Parathyroid adenoma (tissue), 2 donors: ENCODE data around the gene MAN2A2.

Source experiments
- H2AFZ ChIP-seq: fragments of 300-600 bp; sonication (generic); one replicate; pipeline ENCODE4 v1.7.0; 2017; ENCODE audit warnings: antibody characterized with exemption, mild to moderate bottlenecking
- H3K27ac ChIP-seq: fragments of 300-600 bp; sonication (generic); one replicate; pipeline ENCODE4 v1.7.0; 2017
- H3K27me3 ChIP-seq: fragments of 300-600 bp; sonication (generic); one replicate; pipeline ENCODE4 v1.7.0; 2017; ENCODE audit warnings: low read length; ENCODE audit not compliant: control insufficient read depth, insufficient read depth
- H3K36me3 ChIP-seq: fragments of 300-600 bp; sonication (generic); one replicate; pipeline ENCODE4 v1.7.0; 2017; ENCODE audit warnings: low read length; ENCODE audit not compliant: control insufficient read depth, insufficient read depth
- H3K4me1 ChIP-seq: fragments of 300-600 bp; sonication (generic); one replicate; pipeline ENCODE4 v1.7.0; 2017; ENCODE audit warnings: control low read depth
- H3K4me2 ChIP-seq: fragments of 300-600 bp; sonication (generic); one replicate; pipeline ENCODE4 v1.7.0; 2017; ENCODE audit warnings: low read length
- H3K4me3 ChIP-seq: fragments of 300-600 bp; sonication (generic); one replicate; pipeline ENCODE4 v1.7.0; 2017; ENCODE audit warnings: low read depth, low read length
- H3K79me2 ChIP-seq: fragments of 300-600 bp; sonication (generic); one replicate; pipeline ENCODE4 v1.7.0; 2017; ENCODE audit warnings: control low read depth
- H3K9ac ChIP-seq: fragments of 300-600 bp; sonication (generic); one replicate; pipeline ENCODE4 v1.7.0; 2017; ENCODE audit warnings: mild to moderate bottlenecking
- H3K9me3 ChIP-seq: fragments of 300-600 bp; sonication (generic); one replicate; pipeline ENCODE4 v1.7.0; 2017; ENCODE audit warnings: low read length; ENCODE audit not compliant: control insufficient read depth
- TF ChIP-seq, protein P1 (sequence below): fragments of 300-600 bp; sonication (generic); IDR thresholded peaks from one replicate; pipeline ENCODE4 v1.7.0; 2017; ENCODE audit warnings: antibody characterized with exemption, mild to moderate bottlenecking
- donor health status: primary hyperparathyroidism.

MAN2A2 gene

DNA sequence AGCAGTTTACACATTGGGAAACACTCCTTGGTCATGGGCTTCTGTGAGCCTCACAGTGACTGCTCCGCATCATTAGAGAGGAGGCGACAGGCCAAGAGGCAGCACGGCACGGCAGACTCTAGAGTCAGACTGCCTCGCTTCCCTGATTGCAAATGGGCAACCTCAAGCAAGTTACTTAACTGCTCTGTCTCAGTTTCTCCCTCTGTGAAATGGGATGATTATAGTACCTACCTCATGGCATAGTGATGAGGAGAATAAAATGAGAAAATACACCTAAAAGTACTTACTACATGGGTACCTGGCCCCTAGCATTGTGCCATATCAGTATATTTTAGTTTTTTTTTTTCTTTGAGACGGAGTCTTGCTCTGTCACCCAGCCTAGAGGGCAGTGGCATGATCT, 47.6 kb downstream of the MAN2A2 start:
- H3K9ac ChIP-seq: no peak overlapping the region
- H3K36me3 ChIP-seq: no peaks in the 10 kb centered on the region
- no peak overlapping the region for H3K4me2 ChIP-seq
- H3K4me3 ChIP-seq: no peak overlapping the region
- H3K27me3 ChIP-seq: no peaks in the 10 kb centered on the region
- TF ChIP-seq, protein P1, sequence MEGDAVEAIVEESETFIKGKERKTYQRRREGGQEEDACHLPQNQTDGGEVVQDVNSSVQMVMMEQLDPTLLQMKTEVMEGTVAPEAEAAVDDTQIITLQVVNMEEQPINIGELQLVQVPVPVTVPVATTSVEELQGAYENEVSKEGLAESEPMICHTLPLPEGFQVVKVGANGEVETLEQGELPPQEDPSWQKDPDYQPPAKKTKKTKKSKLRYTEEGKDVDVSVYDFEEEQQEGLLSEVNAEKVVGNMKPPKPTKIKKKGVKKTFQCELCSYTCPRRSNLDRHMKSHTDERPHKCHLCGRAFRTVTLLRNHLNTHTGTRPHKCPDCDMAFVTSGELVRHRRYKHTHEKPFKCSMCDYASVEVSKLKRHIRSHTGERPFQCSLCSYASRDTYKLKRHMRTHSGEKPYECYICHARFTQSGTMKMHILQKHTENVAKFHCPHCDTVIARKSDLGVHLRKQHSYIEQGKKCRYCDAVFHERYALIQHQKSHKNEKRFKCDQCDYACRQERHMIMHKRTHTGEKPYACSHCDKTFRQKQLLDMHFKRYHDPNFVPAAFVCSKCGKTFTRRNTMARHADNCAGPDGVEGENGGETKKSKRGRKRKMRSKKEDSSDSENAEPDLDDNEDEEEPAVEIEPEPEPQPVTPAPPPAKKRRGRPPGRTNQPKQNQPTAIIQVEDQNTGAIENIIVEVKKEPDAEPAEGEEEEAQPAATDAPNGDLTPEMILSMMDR: no peak
- no peaks in the 10 kb centered on the region for H3K4me1 ChIP-seq
- no peak overlapping the region for H3K27ac ChIP-seq
- no peaks in the 10 kb centered on the region for H3K79me2 ChIP-seq
- H3K9me3 ChIP-seq: no peaks in the 10 kb centered on the region
- H2AFZ ChIP-seq: no peak overlapping the region

DNA sequence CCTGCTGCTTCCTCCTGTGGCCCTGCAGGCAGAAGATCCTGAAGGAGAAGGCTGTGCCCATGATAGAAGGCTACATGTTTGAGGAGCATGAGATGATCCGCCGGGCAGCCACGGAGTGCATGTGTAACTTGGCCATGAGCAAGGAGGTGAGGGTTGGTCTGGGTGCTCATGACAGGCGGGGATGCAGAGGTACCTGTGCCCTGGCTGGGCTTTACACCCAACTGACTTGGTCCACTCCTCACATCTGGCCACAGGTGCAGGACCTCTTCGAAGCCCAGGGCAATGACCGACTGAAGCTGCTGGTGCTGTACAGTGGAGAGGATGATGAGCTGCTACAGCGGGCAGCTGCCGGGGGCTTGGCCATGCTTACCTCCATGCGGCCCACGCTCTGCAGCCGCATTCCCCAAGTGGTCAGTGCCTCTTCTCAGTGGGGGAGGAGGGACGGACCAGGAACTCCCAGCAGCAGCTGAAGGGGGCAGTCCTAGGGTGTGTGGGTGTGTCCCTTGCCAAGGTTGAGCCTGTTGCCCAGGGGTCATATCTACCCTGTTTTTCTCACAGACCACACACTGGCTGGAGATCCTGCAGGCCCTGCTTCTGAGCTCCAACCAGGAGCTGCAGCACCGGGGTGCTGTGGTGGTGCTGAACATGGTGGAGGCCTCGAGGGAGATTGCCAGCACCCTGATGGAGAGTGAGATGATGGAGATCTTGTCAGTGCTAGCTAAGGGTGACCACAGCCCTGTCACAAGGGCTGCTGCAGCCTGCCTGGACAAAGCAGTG, 50.0 kb downstream of the MAN2A2 start:
- Histone ChIP-seq H2AFZ (no peak overlapping the region), H3K27ac (no peak overlapping the region), H3K4me3 (no peak overlapping the region), H3K79me2 (no peaks in the 10 kb centered on the region), H3K4me1 (peaks cover 2% of the 10 kb centered on the region), H3K9me3 (no peaks in the 10 kb centered on the region), H3K9ac (no peak overlapping the region), H3K27me3 (no peaks in the 10 kb centered on the region), H3K36me3 (no peaks in the 10 kb centered on the region), H3K4me2 (no peak overlapping the region)
- TF ChIP-seq, protein P1: no peak

DNA sequence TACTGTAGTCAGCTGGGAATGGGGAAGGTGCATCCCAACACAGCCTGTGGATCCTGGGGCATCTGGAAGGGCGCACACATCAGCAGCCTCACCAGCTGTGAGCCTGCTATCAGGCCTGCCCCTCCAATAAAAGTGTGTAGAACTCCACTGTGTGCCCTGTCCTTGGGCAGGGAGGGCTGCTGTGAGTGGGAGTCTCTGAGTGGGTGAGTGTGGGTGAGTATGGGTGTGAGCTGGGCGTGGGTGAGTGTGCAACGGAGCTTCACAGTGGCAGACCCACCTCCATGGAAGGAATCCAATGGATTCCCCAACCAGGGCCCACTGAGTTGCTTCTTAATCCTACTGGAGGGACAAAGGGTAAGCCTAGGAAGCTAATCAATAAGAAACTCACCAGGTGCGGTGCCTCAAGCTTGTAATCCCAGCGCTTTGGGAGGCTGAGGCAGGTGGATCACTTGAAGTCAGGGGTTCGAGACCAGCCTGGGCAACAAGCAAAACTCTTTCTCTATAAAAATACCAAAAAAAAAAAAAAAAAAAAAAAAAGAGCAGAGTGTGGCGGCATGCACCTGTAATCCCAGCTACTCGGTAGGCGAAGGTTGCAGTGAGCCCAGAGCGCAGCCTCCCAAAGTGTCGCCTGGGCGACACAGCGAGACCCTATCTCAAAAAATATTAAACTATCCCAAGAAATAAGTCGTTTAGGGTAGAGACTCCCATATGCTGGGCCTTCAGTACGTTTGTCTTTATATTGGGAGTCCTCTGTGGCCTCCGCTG, 51.0 kb downstream of the MAN2A2 start:
- Histone ChIP-seq H3K27me3 (no peaks in the 10 kb centered on the region), H3K36me3 (no peaks in the 10 kb centered on the region), H3K79me2 (no peaks in the 10 kb centered on the region), H3K9me3 (no peaks in the 10 kb centered on the region), H3K4me3 (peak overlapping the region; percentile 92), H2AFZ (peak overlapping the region; percentile 98), H3K27ac (peak overlapping the region; percentile 74), H3K4me2 (peak overlapping the region; percentile 95), H3K4me1 (peaks cover 2% of the 10 kb centered on the region), H3K9ac (no peak overlapping the region)
- TF ChIP-seq, protein P1: no peak

DNA sequence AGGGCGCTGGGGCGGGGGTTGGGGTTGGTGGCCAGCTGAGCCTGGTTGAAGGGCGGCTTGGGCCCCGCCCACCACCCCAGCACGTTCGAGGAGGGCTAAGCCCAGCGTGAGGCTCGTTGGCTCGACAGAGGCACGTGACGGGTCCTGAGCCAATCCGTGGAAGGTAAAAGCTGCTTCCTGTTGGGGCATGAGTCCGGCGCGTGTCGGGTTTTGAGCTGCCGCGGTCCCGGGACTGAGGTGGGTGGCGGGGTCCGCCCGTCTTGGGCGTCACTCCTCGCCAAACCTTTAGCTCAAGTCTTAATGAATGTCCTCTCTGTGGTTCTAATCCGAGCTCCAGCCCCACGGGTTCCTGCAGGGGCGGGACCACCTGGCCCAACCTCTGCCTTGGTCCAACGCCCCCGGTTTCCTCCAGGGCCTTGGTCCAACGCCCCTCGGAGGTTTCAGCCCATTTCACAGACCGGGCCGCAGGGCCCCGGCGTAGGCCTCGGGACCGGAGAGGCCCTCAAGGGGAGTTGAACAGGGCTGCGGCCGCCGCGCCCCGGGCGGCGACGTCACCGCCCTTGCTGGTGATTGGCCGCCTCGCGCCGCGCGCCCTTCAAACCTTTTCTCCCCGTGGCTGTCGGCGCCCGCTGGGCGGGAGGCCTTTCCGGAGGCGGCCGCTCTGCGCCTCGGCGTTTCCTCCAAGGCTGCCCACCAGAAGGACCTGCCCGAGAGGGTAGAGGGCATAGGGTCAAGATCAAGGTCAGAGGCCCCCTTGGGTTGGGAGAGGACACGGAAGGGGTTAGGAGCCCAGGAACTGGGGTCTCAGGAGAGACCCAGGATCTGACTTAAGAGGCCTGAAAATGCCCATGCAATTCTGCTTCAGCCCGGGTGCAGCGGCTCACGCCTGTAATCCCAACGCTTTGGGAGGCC, 51.9 kb downstream of the MAN2A2 start, which contains the start of gene RCCD1:
TSS of gene RCCD1 (plus strand) at position 173 of the 912 bp plus-strand sequence. CDS start 1,851 bp downstream, outside the sequence.
- peak within 1 kb of the TSS; percentile 98 for H2AFZ ChIP-seq
- H3K9ac ChIP-seq: no peak within 1 kb of the TSS
- H3K9me3 ChIP-seq: no peaks in the 10 kb centered on the region
- H3K27ac ChIP-seq: peak within 1 kb of the TSS; percentile 74
- peak within 1 kb of the TSS; percentile 92 for H3K4me3 ChIP-seq
- H3K4me1 ChIP-seq: peaks cover 2% of the 10 kb centered on the region
- no peaks in the 10 kb centered on the region for H3K79me2 ChIP-seq
- H3K36me3 ChIP-seq: no peaks in the 10 kb centered on the region
- H3K4me2 ChIP-seq: peak within 1 kb of the TSS; percentile 95
- H3K27me3 ChIP-seq: no peaks in the 10 kb centered on the region
- TF ChIP-seq, protein P1: no peak
